SK-N-MC (cell line): ENCODE data around the gene TANGO2.

Source experiments
- EZH2 ChIP-seq: fragments of 200-600 bp; sonication (generic); IDR thresholded peaks from one replicate; pipeline ENCODE4 v1.6.1; 2017; ENCODE audit warnings: antibody characterized with exemption
- FOXP2 ChIP-seq: optimal IDR thresholded peaks from 2 replicates; pipeline ENCODE3; 2011; ENCODE audit warnings: mild to moderate bottlenecking, moderate library complexity; ENCODE audit not compliant: insufficient read depth; ENCODE audit errors: extremely low read length, control extremely low read depth
- POLR2AphosphoS5 ChIP-seq: IDR thresholded peaks from 2 replicates; pipeline ENCODE4 v1.6.1; 2012; ENCODE audit warnings: mild to moderate bottlenecking, low read depth, low read length, borderline replicate concordance

- TF ChIP-seq EZH2 (no peak), POLR2AphosphoS5 (no peak), FOXP2 (no peak)
Observed at GRCh38 chr22:20107951-20108756, 87.2 kb downstream of the TANGO2 start.
